ENCODE measurements around the gene BEGAIN. TPM values are rescaled to one million over a fixed set of nuclear protein-coding genes. Genes with fewer than 3 reads are reported as not detected.

Gene BEGAIN
- total RNA-seq, 4 donors from 2014 or later = 0.25 to 0.49 (median 0.26) TPM; not detected in 1

GRCh38 chr14:100534528-100535286, 52.5 kb downstream of the BEGAIN start:
- H3K4me3 ChIP-seq = no peak overlapping the region
- intact Hi-C loops (cut with DNase I; ENCODE audit: low total_unique reads) = no loop called here
- H3K27ac ChIP-seq = no peak overlapping the region

GRCh38 chr14:100533656-100534485, 53.3 kb downstream of the BEGAIN start:
- in situ Hi-C loops (cut with MboI; ENCODE audit: low sequenced_read_pairs in 4 of 4) (no loop called here), intact Hi-C loops (cut with DNase I; ENCODE audit: low total_unique reads) (no loop called here)
- Histone ChIP-seq H3K27me3 (no peaks in the 10 kb centered on the region), H3K4me3 (no peak overlapping the region), H3K9me3 (no peaks in the 10 kb centered on the region), H3K27ac (no peak overlapping the region), H3K36me3 (no peaks in the 10 kb centered on the region), H3K4me1 (peaks cover 0 to 7% of the 10 kb centered on the region in 2 donors)
- ATAC-seq (no peak), DNase-seq (peak; percentile 1 to 5)
- TF ChIP-seq POLR2A (IDR thresholded peaks at IDR 0.05) (no peak), CTCF (IDR thresholded peaks at IDR 0.05 in 4 of 5, conservative IDR thresholded peaks at IDR 0.05 in 1 of 5) (no peak)

More at GRCh38 chr14:100534528-100535286, 52.5 kb downstream of the BEGAIN start:
- in situ Hi-C loops (cut with MboI; ENCODE audit: low sequenced_read_pairs in 4 of 4) = no loop called here
- ATAC-seq = no peak
- peak; percentile 1 to 4 for DNase-seq
- Histone ChIP-seq H3K27me3 (no peaks in the 10 kb centered on the region), H3K4me1 (peaks cover 0 to 7% of the 10 kb centered on the region in 2 donors), H3K9me3 (no peaks in the 10 kb centered on the region), H3K36me3 (no peaks in the 10 kb centered on the region)
- TF ChIP-seq CTCF (IDR thresholded peaks at IDR 0.05 in 4 of 5, conservative IDR thresholded peaks at IDR 0.05 in 1 of 5) = no peak
- no peak for TF ChIP-seq POLR2A (IDR thresholded peaks at IDR 0.05)

GRCh38 chr14:100532906-100533655, 54.1 kb downstream of the BEGAIN start:
- Histone ChIP-seq H3K4me1 (peaks cover 0 to 7% of the 10 kb centered on the region in 2 donors), H3K4me3 (no peak overlapping the region), H3K27me3 (no peaks in the 10 kb centered on the region), H3K27ac (no peak overlapping the region), H3K36me3 (no peaks in the 10 kb centered on the region), H3K9me3 (no peaks in the 10 kb centered on the region)
- peak in 1 of 2 donors; percentile 23 for ATAC-seq
- intact Hi-C loops (cut with DNase I; ENCODE audit: low total_unique reads) (no loop called here), in situ Hi-C loops (cut with MboI; ENCODE audit: low sequenced_read_pairs in 4 of 4) (no loop called here)
- no peak for TF ChIP-seq CTCF (IDR thresholded peaks at IDR 0.05 in 4 of 5, conservative IDR thresholded peaks at IDR 0.05 in 1 of 5)
- no peak for TF ChIP-seq POLR2A (IDR thresholded peaks at IDR 0.05)
- DNase-seq = peak; percentile 1 to 17

- H3K27me3 ChIP-seq = no peaks in the 10 kb centered on the region
- no peaks in the 10 kb centered on the region for H3K9me3 ChIP-seq
- in situ Hi-C loops (cut with MboI; ENCODE audit: low sequenced_read_pairs in 4 of 4) (no loop called here), intact Hi-C loops (cut with DNase I; ENCODE audit: low total_unique reads) (no loop called here)
- no peak overlapping the region for H3K4me3 ChIP-seq
- DNase-seq (peak in 1 of 2 donors; percentile 1), ATAC-seq (no peak)
- peaks cover 0 to 7% of the 10 kb centered on the region in 2 donors for H3K4me1 ChIP-seq
- TF ChIP-seq CTCF (IDR thresholded peaks at IDR 0.05 in 4 of 5, conservative IDR thresholded peaks at IDR 0.05 in 1 of 5) = no peak
- TF ChIP-seq POLR2A (IDR thresholded peaks at IDR 0.05) = no peak
- no peaks in the 10 kb centered on the region for H3K36me3 ChIP-seq
- no peak overlapping the region for H3K27ac ChIP-seq
Observed at GRCh38 chr14:100532154-100532861, 54.9 kb downstream of the BEGAIN start.

Measured in gastrocnemius medialis (tissue), 4 donors.